MM.1S (cell line): ENCODE measurements around the gene SLC29A3.

Experiments used
- DNase-seq: peaks from one replicate; pipeline ENCODE4 v3.0.0-alpha.2; 2015
- H2AFZ ChIP-seq: fragments of 300-600 bp; sonication (generic); 2 replicates; pipeline ENCODE4 v1.6.0; 2016; ENCODE audit warnings: antibody characterized with exemption, low read length
- H3F3A ChIP-seq: fragments of 300-600 bp; sonication (generic); 2 replicates; pipeline ENCODE4 v1.6.1; 2016; ENCODE audit warnings: mild to moderate bottlenecking, antibody characterized with exemption, low read length, moderate library complexity, mixed read lengths; ENCODE audit not compliant: insufficient read depth
- H3K27ac ChIP-seq: fragments of 300-600 bp; sonication (generic); 2 replicates; pipeline ENCODE4 v1.5.1; 2016; ENCODE audit warnings: mild to moderate bottlenecking, low read length
- H3K27me3 ChIP-seq: fragments of 300-600 bp; sonication (generic); replicated peaks from 2 replicates; pipeline ENCODE4 v1.6.0; 2016; ENCODE audit warnings: low read length; ENCODE audit not compliant: insufficient read depth
- H3K36me3 ChIP-seq: fragments of 300-600 bp; sonication (generic); replicated peaks from 2 replicates; pipeline ENCODE4 v1.6.1; 2016; ENCODE audit warnings: mild to moderate bottlenecking, low read length, mixed read lengths; ENCODE audit not compliant: insufficient read depth
- H3K4me1 ChIP-seq: fragments of 300-600 bp; sonication (generic); 2 replicates; pipeline ENCODE4 v1.6.1; 2016; ENCODE audit warnings: low read length, mixed read lengths
- H3K4me2 ChIP-seq: fragments of 300-600 bp; sonication (generic); 2 replicates; pipeline ENCODE4 v1.6.0; 2016; ENCODE audit warnings: low read depth, low read length
- H3K4me3 ChIP-seq: fragments of 300-600 bp; sonication (generic); 2 replicates; pipeline ENCODE4 v1.5.1; 2016; ENCODE audit warnings: low read length, mixed read lengths
- H3K79me2 ChIP-seq: fragments of 300-600 bp; sonication (generic); 2 replicates; pipeline ENCODE4 v1.6.1; 2016; ENCODE audit warnings: mixed run types, low read length, mixed read lengths
- H3K9ac ChIP-seq: fragments of 300-600 bp; sonication (generic); 2 replicates; pipeline ENCODE4 v1.6.1; 2016; ENCODE audit warnings: low read length, mixed read lengths
- H3K9me2 ChIP-seq: fragments of 300-600 bp; sonication (generic); replicated peaks from 2 replicates; pipeline ENCODE4 v1.6.1; 2016; ENCODE audit warnings: mild to moderate bottlenecking, low read length, mixed read lengths; ENCODE audit not compliant: insufficient read depth
- H3K9me3 ChIP-seq: fragments of 300-600 bp; sonication (generic); replicated peaks from 2 replicates; pipeline ENCODE4 v1.6.1; 2016; ENCODE audit warnings: mild to moderate bottlenecking, low read length, mixed read lengths; ENCODE audit not compliant: insufficient read depth
- H4K20me1 ChIP-seq: fragments of 300-600 bp; sonication (generic); 2 replicates; pipeline ENCODE4 v1.6.1; 2016; ENCODE audit warnings: mild to moderate bottlenecking, low read length, moderate library complexity, mixed read lengths; ENCODE audit not compliant: insufficient read depth
- EZH2 ChIP-seq: fragments of 300-600 bp; sonication (generic); optimal IDR thresholded peaks from 2 replicates; pipeline ENCODE3; 2017; ENCODE audit warnings: low read depth, mild to moderate bottlenecking, antibody characterized with exemption, low read length, mixed read lengths
- EZH2phosphoT487 ChIP-seq: fragments of 300-600 bp; sonication (generic); IDR thresholded peaks from 2 replicates; pipeline ENCODE4 v1.6.1; 2018; ENCODE audit warnings: antibody characterized with exemption, low read length
- TF ChIP-seq, protein P1 (sequence below): fragments of 300-600 bp; sonication (generic); IDR thresholded peaks from 2 replicates; pipeline ENCODE4 v1.5.1; 2016; ENCODE audit warnings: antibody characterized with exemption, low read length, mixed read lengths

Gene SLC29A3

DNA sequence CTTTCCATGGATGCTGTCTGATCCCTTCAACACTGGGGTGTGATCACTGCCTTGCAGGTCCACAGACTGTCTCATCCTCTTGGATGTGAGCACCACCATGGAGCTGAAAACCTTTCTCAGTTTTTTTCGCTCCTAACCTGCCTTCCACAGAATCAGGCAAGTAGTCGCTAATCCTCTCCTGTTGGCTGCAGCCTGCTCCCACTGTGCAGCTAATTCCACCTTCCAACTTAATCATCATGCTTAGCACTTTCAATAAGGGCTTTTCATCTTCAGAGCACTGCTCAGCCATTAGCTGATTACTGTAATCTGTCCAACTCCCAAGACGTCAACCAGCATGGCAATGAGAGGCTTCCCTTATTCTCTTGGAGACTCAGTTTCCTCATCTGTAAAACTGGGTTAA, 62.6 kb downstream of the SLC29A3 start:
- Histone ChIP-seq H3K9me2 (no peaks in the 10 kb centered on the region), H3K9ac (no peak overlapping the region), H3K27ac (no peak overlapping the region), H3K36me3 (no peaks in the 10 kb centered on the region), H3K79me2 (no peaks in the 10 kb centered on the region), H3K9me3 (no peaks in the 10 kb centered on the region), H4K20me1 (no peaks in the 10 kb centered on the region), H2AFZ (no peak overlapping the region), H3K4me2 (no peak overlapping the region), H3K4me1 (peaks cover 13% of the 10 kb centered on the region), H3F3A (peaks cover 3% of the 10 kb centered on the region; the same call in 1 of the 2 replicates), H3K27me3 (no peaks in the 10 kb centered on the region), H3K4me3 (no peak overlapping the region)
- TF ChIP-seq EZH2phosphoT487, result no peak
- no peak for TF ChIP-seq EZH2
- TF ChIP-seq, protein P1, sequence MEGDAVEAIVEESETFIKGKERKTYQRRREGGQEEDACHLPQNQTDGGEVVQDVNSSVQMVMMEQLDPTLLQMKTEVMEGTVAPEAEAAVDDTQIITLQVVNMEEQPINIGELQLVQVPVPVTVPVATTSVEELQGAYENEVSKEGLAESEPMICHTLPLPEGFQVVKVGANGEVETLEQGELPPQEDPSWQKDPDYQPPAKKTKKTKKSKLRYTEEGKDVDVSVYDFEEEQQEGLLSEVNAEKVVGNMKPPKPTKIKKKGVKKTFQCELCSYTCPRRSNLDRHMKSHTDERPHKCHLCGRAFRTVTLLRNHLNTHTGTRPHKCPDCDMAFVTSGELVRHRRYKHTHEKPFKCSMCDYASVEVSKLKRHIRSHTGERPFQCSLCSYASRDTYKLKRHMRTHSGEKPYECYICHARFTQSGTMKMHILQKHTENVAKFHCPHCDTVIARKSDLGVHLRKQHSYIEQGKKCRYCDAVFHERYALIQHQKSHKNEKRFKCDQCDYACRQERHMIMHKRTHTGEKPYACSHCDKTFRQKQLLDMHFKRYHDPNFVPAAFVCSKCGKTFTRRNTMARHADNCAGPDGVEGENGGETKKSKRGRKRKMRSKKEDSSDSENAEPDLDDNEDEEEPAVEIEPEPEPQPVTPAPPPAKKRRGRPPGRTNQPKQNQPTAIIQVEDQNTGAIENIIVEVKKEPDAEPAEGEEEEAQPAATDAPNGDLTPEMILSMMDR, result no peak
- DNase-seq, result no peak

DNA sequence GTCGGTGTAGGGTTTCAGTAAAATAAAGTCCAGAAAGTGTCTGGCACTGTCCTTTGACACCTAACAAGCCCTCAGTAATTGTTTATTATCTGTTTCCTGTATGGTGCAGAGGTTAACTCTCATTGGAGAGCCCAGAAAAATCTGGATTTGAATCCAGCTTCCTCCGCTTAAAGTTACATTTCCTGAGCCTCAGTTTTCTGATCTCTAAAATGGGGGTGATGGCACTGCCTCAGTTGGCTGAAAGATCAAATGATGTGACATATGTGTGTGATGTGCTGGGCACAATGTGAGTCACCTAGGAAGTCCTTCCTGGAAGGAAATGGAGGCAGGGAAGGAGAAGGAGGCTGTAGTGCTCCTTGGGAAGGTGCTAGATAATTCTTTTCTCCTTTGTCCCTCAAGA, 63.0 kb downstream of the SLC29A3 start:
- no peak overlapping the region for H3K9ac ChIP-seq
- H3K9me2 ChIP-seq, result no peaks in the 10 kb centered on the region
- H3K27ac ChIP-seq, result no peak overlapping the region
- H3K9me3 ChIP-seq, result no peaks in the 10 kb centered on the region
- no peaks in the 10 kb centered on the region for H4K20me1 ChIP-seq
- DNase-seq, result no peak
- no peak overlapping the region for H2AFZ ChIP-seq
- peaks cover 3% of the 10 kb centered on the region; the same call in 1 of the 2 replicates for H3F3A ChIP-seq
- H3K27me3 ChIP-seq, result no peaks in the 10 kb centered on the region
- H3K36me3 ChIP-seq, result no peaks in the 10 kb centered on the region
- peaks cover 13% of the 10 kb centered on the region for H3K4me1 ChIP-seq
- TF ChIP-seq, protein P1, result no peak
- TF ChIP-seq EZH2 (no peak), EZH2phosphoT487 (no peak)
- H3K79me2 ChIP-seq, result no peaks in the 10 kb centered on the region
- no peak overlapping the region for H3K4me2 ChIP-seq
- no peak overlapping the region for H3K4me3 ChIP-seq

DNA sequence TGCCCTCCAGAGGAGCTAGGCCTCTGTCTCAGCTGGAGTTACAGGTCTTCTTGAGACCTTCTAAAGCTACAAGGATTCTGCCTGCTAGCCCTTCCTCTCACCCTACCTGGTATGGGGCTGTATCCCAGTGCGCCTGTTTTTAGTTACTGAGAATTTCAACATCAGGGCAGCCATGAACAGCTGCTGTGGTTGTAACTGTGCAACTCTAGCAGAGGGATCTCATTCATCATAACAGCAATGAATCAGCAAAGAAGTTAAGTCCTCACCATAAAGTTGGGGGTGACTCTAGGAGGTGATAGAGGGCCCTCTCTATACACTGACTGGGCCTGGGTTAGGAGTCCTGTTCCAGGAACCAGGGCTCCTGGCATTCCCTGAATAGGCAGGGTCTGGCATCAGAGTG, 63.7 kb downstream of the SLC29A3 start:
- no peak overlapping the region for H3K27ac ChIP-seq
- no peak for DNase-seq
- no peak overlapping the region for H2AFZ ChIP-seq
- no peak for TF ChIP-seq EZH2
- TF ChIP-seq EZH2phosphoT487, result no peak
- TF ChIP-seq, protein P1, result no peak
- H3F3A ChIP-seq, result peaks cover 3% of the 10 kb centered on the region; the same call in 1 of the 2 replicates
- peaks cover 6% of the 10 kb centered on the region for H3K27me3 ChIP-seq
- H4K20me1 ChIP-seq, result no peaks in the 10 kb centered on the region
- H3K9me3 ChIP-seq, result no peaks in the 10 kb centered on the region
- no peak overlapping the region for H3K4me2 ChIP-seq
- H3K79me2 ChIP-seq, result no peaks in the 10 kb centered on the region
- H3K36me3 ChIP-seq, result no peaks in the 10 kb centered on the region
- no peak overlapping the region for H3K9ac ChIP-seq
- H3K9me2 ChIP-seq, result no peaks in the 10 kb centered on the region
- no peak overlapping the region for H3K4me3 ChIP-seq
- peaks cover 11% of the 10 kb centered on the region for H3K4me1 ChIP-seq
